SK-N-SH (cell line): Measurements from ENCODE around the gene C1QC. TPM values are rescaled to one million over a fixed set of nuclear protein-coding genes. Genes with fewer than 3 reads are reported as not detected.

Experiments used
- CTCF ChIA-PET: fragments of 300-600, 350-600 bp; formaldehyde crosslinking; extraction: SDS; loops from one replicate; lab custom pipeline; 2021; lab: Yijun Ruan, JAX
- POLR2A ChIA-PET: fragments of 350-600 bp; sonication (Branson Sonifier 250); formaldehyde crosslinking; extraction: SDS; loops from one replicate; lab custom pipeline; 2020; ENCODE audit warnings: antibody characterized with exemption, inconsistent platforms; lab: Yijun Ruan, JAX
- DNase-seq: peaks from one replicate; pipeline ENCODE4 v3.0.0; 2012
- H2AFZ ChIP-seq: fragments of 200-600 bp; sonication (generic); 2 replicates; pipeline ENCODE4 v1.8.1; 2016; ENCODE audit warnings: antibody characterized with exemption, mild to moderate bottlenecking, low read depth
- H3F3A ChIP-seq: fragments of 200-600 bp; sonication (generic); replicated peaks from 2 replicates; pipeline ENCODE3; 2016; ENCODE audit warnings: antibody characterized with exemption, mild to moderate bottlenecking; ENCODE audit not compliant: insufficient read depth
- H3K27ac ChIP-seq, 2 experiments: fragments of 200-500 bp in 1 of 2; fragments of 200-600 bp in 1 of 2; sonication (Bioruptor generic) in 1 of 2; sonication (generic), shearing (Covaris generic) in 1 of 2; 2 replicates each; pipeline versions ENCODE4 v1.5.1 to v1.6.1; 2014 to 2016; ENCODE audit warnings: low read depth in 2 of 2, inconsistent platforms in 1 of 2, low read length in 1 of 2, mild to moderate bottlenecking in 1 of 2, mixed read lengths in 1 of 2
- H3K27me3 ChIP-seq: fragments of 200-600 bp; sonication (generic), shearing (Covaris generic); 2 replicates; pipeline ENCODE4 v1.6.1; 2016; ENCODE audit warnings: mixed run types; ENCODE audit not compliant: insufficient read depth
- H3K36me3 ChIP-seq, 2 experiments: fragments of 200-500 bp in 1 of 2; fragments of 200-600 bp in 1 of 2; sonication (Bioruptor generic) in 1 of 2; sonication (generic) in 1 of 2; replicated peaks in 1 of 2; 2 replicates each; pipeline versions ENCODE3 to v1.5.1; 2014 to 2016; ENCODE audit warnings: low read length in 1 of 2, mild to moderate bottlenecking in 1 of 2; ENCODE audit not compliant: insufficient read depth in 2 of 2, control insufficient read depth in 1 of 2
- H3K4me1 ChIP-seq, 2 experiments: fragments of 200-500 bp in 1 of 2; fragments of 200-600 bp in 1 of 2; sonication (Bioruptor generic) in 1 of 2; sonication (generic), shearing (Covaris generic) in 1 of 2; 2 replicates each; pipeline versions ENCODE4 v1.5.1 to v1.6.1; 2014 to 2016; ENCODE audit warnings: low read depth in 1 of 2, low read length in 1 of 2, mixed run types in 1 of 2; ENCODE audit not compliant: insufficient read depth in 2 of 2, control insufficient read depth in 1 of 2
- H3K4me2 ChIP-seq: fragments of 200-600 bp; sonication (generic), shearing (Covaris generic); 2 replicates; pipeline ENCODE4 v1.6.1; 2017; ENCODE audit warnings: mixed run types
- H3K4me3 ChIP-seq, 2 experiments: fragments of 200-500 bp in 1 of 2; fragments of 200-600 bp in 1 of 2; sonication (Bioruptor generic) in 1 of 2; sonication (generic), shearing (Covaris generic) in 1 of 2; 2 replicates each; pipeline versions ENCODE4 v1.5.1 to v1.8.1; 2014 to 2016; ENCODE audit warnings: low read depth in 2 of 2, inconsistent platforms in 1 of 2, low read length in 1 of 2, mild to moderate bottlenecking in 1 of 2, mixed read lengths in 1 of 2, moderate library complexity in 1 of 2
- H3K79me2 ChIP-seq: fragments of 200-600 bp; sonication (generic); 2 replicates; pipeline ENCODE4 v1.8.1; 2017; ENCODE audit warnings: mild to moderate bottlenecking; ENCODE audit not compliant: insufficient read depth
- H3K9ac ChIP-seq: fragments of 200-600 bp; sonication (generic); 2 replicates; pipeline ENCODE4 v1.6.1; 2017; ENCODE audit warnings: mixed run types
- H3K9me2 ChIP-seq: fragments of 200-600 bp; sonication (generic); 2 replicates; pipeline ENCODE4 v1.6.1; 2017; ENCODE audit warnings: mixed run types
- H3K9me3 ChIP-seq: fragments of 200-600 bp; sonication (generic); 2 replicates; pipeline ENCODE4 v1.6.1; 2017; ENCODE audit warnings: mixed run types, mild to moderate bottlenecking, moderate library complexity
- H4K20me1 ChIP-seq: fragments of 200-600 bp; sonication (generic); 2 replicates; pipeline ENCODE4 v1.6.1; 2017; ENCODE audit warnings: mild to moderate bottlenecking, mixed run types; ENCODE audit not compliant: insufficient read depth
- EP300 ChIP-seq, 2 experiments: IDR thresholded peaks; 2 replicates each; pipeline versions ENCODE4 v1.4.0 to v1.6.1; 2012; ENCODE audit warnings: borderline replicate concordance in 1 of 2, low read depth in 1 of 2, low read length in 1 of 2
- EZH2phosphoT487 ChIP-seq: fragments of 200-600 bp; sonication (generic); IDR thresholded peaks from 2 replicates; pipeline ENCODE4 v1.6.1; 2017; ENCODE audit warnings: low read depth, mixed run types, mild to moderate bottlenecking, antibody characterized with exemption, moderate library complexity, borderline replicate concordance
- FOXM1 ChIP-seq: IDR thresholded peaks from 2 replicates; pipeline ENCODE4 v1.4.0; 2012; ENCODE audit warnings: low read depth, mild to moderate bottlenecking
- GABPA ChIP-seq: IDR thresholded peaks from 2 replicates; pipeline ENCODE4 v1.4.0; 2012; ENCODE audit warnings: low read depth, mild to moderate bottlenecking
- MEF2A ChIP-seq: IDR thresholded peaks from 2 replicates; pipeline ENCODE4 v1.4.0; 2012; ENCODE audit warnings: low read depth, borderline replicate concordance
- NFIC ChIP-seq: IDR thresholded peaks from 2 replicates; pipeline ENCODE4 v1.4.0; 2012; ENCODE audit warnings: borderline replicate concordance
- RCOR1 ChIP-seq: fragments of 150-350 bp; IDR thresholded peaks from 2 replicates; pipeline ENCODE4 v1.6.1; 2017; ENCODE audit warnings: antibody characterized with exemption, low read length
- REST ChIP-seq: IDR thresholded peaks from 2 replicates; pipeline ENCODE4 v1.6.1; 2012; ENCODE audit warnings: mild to moderate bottlenecking, low read depth, low read length, moderate library complexity
- SIN3A ChIP-seq: IDR thresholded peaks from 2 replicates; pipeline ENCODE4 v1.6.1; 2012; ENCODE audit warnings: low read depth, mild to moderate bottlenecking, low read length, moderate library complexity, borderline replicate concordance
- YY1 ChIP-seq: IDR thresholded peaks from 2 replicates; pipeline ENCODE4 v1.4.0; 2012; ENCODE audit warnings: low read depth, mild to moderate bottlenecking
- WGBS: methylation state at CpG from one replicate; pipeline ENCODE4 v1.1.6; 2017; ENCODE audit warnings: low lambda C conversion rate; 5-methylcytosine and 5-hydroxymethylcytosine counted together
- polyA plus RNA-seq, 3 experiments: library from polyadenylated mRNA; depleted of rRNA; stranded (reverse); fragments of >200 nt; gene quantifications; 2 replicates each; pipeline ENCODE4 v1.2.3, GENCODE V29; 2012
- TF ChIP-seq, protein P1 (sequence below): fragments of 150-350 bp; IDR thresholded peaks from 2 replicates; pipeline ENCODE4 v1.6.1; 2017; ENCODE audit warnings: antibody characterized with exemption, low read length, low read depth, borderline replicate concordance
- TF ChIP-seq, protein P2 (sequence below): IDR thresholded peaks from 2 replicates; pipeline ENCODE4 v1.4.0; 2012; ENCODE audit warnings: low read depth, borderline replicate concordance

C1QC gene
- polyA plus RNA-seq, 1 of the 3 experiments (the other 2 are of a cell fraction) = not detected

GRCh38 chr1:22670352-22670975 is 27.0 kb downstream of the C1QC start:
- Histone ChIP-seq H3K4me1 (no peaks in the 10 kb centered on the region; a peak in 1 of 4 replicates), H3K4me2 (no peak overlapping the region), H3F3A (no peaks in the 10 kb centered on the region), H3K9me2 (no peaks in the 10 kb centered on the region), H3K79me2 (no peaks in the 10 kb centered on the region), H2AFZ (no peak overlapping the region), H3K9me3 (no peaks in the 10 kb centered on the region), H3K27ac (no peak overlapping the region), H4K20me1 (no peaks in the 10 kb centered on the region), H3K9ac (no peak overlapping the region), H3K27me3 (peaks cover 20% of the 10 kb centered on the region; the same call in 1 of the 2 replicates), H3K4me3 (no peak overlapping the region), H3K36me3 (no peaks in the 10 kb centered on the region)
- ChIA-PET POLR2A (no interaction called here), CTCF (interaction anchor here (0.9 to 3.2 kb wide), 4 partner anchors 10 to 260 kb away, joined by 4 to 18 read pairs (median 10); no protein-coding TSS in a partner anchor)
- no peak for DNase-seq
- no peak for TF ChIP-seq NFIC
- TF ChIP-seq RCOR1 = no peak
- TF ChIP-seq FOXM1 = no peak
- no peak for TF ChIP-seq YY1
- TF ChIP-seq EZH2phosphoT487 = no peak
- TF ChIP-seq, protein P1, sequence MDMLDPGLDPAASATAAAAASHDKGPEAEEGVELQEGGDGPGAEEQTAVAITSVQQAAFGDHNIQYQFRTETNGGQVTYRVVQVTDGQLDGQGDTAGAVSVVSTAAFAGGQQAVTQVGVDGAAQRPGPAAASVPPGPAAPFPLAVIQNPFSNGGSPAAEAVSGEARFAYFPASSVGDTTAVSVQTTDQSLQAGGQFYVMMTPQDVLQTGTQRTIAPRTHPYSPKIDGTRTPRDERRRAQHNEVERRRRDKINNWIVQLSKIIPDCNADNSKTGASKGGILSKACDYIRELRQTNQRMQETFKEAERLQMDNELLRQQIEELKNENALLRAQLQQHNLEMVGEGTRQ = no peak
- TF ChIP-seq, protein P2, sequence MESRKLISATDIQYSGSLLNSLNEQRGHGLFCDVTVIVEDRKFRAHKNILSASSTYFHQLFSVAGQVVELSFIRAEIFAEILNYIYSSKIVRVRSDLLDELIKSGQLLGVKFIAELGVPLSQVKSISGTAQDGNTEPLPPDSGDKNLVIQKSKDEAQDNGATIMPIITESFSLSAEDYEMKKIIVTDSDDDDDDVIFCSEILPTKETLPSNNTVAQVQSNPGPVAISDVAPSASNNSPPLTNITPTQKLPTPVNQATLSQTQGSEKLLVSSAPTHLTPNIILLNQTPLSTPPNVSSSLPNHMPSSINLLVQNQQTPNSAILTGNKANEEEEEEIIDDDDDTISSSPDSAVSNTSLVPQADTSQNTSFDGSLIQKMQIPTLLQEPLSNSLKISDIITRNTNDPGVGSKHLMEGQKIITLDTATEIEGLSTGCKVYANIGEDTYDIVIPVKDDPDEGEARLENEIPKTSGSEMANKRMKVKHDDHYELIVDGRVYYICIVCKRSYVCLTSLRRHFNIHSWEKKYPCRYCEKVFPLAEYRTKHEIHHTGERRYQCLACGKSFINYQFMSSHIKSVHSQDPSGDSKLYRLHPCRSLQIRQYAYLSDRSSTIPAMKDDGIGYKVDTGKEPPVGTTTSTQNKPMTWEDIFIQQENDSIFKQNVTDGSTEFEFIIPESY = no peak
- no peak for TF ChIP-seq SIN3A
- no peak for TF ChIP-seq GABPA
- TF ChIP-seq MEF2A = no peak
- TF ChIP-seq EP300 (IDR thresholded peaks at IDR 0.05; ENCODE audit: borderline replicate concordance in 1 of 2, low read depth in 1 of 2, low read length in 1 of 2) = no peak
- TF ChIP-seq REST = no peak
- 69% methylated on average over 9 of the region's 12 CpGs for WGBS
